Glutamatergic neuron (in vitro differentiated cells): ENCODE measurements around the gene EFNA5. TPM values are rescaled to one million over a fixed set of nuclear protein-coding genes. Genes with fewer than 3 reads are reported as not detected.

ENCODE experiments used
- DNase-seq: peaks from one replicate; pipeline ENCODE4 v3.0.0; 2022
- H3K27ac Mint-ChIP-seq: one replicate; pipeline ENCODE4 v1.8.0; 2020; ENCODE audit warnings: mild to moderate bottlenecking, mixed read lengths, inconsistent platforms; ENCODE audit not compliant: unreplicated experiment
- H3K27me3 Mint-ChIP-seq: one replicate; pipeline ENCODE4 v1.8.0; 2020; ENCODE audit warnings: mild to moderate bottlenecking, moderate library complexity, mixed read lengths, inconsistent platforms; ENCODE audit not compliant: unreplicated experiment
- H3K36me3 Mint-ChIP-seq: one replicate; pipeline ENCODE4 v1.8.0; 2020; ENCODE audit warnings: mild to moderate bottlenecking, mixed read lengths, inconsistent platforms; ENCODE audit not compliant: unreplicated experiment
- H3K4me1 Mint-ChIP-seq: one replicate; pipeline ENCODE4 v1.8.0; 2020; ENCODE audit warnings: mild to moderate bottlenecking, low read depth, mixed read lengths, inconsistent platforms; ENCODE audit not compliant: unreplicated experiment
- H3K4me3 Mint-ChIP-seq: one replicate; pipeline ENCODE4 v1.8.0; 2020; ENCODE audit warnings: mild to moderate bottlenecking, mixed read lengths, inconsistent platforms; ENCODE audit not compliant: unreplicated experiment
- H3K9me3 Mint-ChIP-seq: one replicate; pipeline ENCODE4 v1.8.0; 2020; ENCODE audit warnings: mild to moderate bottlenecking, moderate library complexity, mixed read lengths, inconsistent platforms; ENCODE audit not compliant: unreplicated experiment
- CTCF ChIP-seq: fragments of 200-600 bp; sonication (generic); IDR thresholded peaks from one replicate; pipeline ENCODE4 v1.5.0; 2021; ENCODE audit not compliant: partially characterized antibody, unreplicated experiment
- total RNA-seq: library from RNA; stranded (reverse); fragmentation: NEBNext Ultra II Directional; extraction: Animal tissue kit (Norgen Biotek cat#: 25700); gene quantifications from one replicate; pipeline ENCODE4 v1.2.1, GENCODE V29; 2021; ENCODE audit not compliant: unreplicated experiment

Gene EFNA5
- total RNA-seq, 1 donor from 2014 or later, result 158 TPM

GRCh38 chr5:107546719-107547118 lies 124.0 kb downstream of the EFNA5 start:
- Mint-ChIP-seq H3K36me3 (no peaks in the 10 kb centered on the region), H3K4me3 (no peak overlapping the region), H3K4me1 (peaks cover 43% of the 10 kb centered on the region), H3K27me3 (no peaks in the 10 kb centered on the region), H3K27ac (no peak overlapping the region), H3K9me3 (no peaks in the 10 kb centered on the region)
- no peak for TF ChIP-seq CTCF
- DNase-seq, result no peak

- DNase-seq, result no peak
- TF ChIP-seq CTCF, result no peak
- no peak overlapping the region for H3K27ac Mint-ChIP-seq
- peaks cover 45% of the 10 kb centered on the region for H3K4me1 Mint-ChIP-seq
- no peaks in the 10 kb centered on the region for H3K36me3 Mint-ChIP-seq
- H3K4me3 Mint-ChIP-seq, result no peak overlapping the region
- H3K9me3 Mint-ChIP-seq, result no peaks in the 10 kb centered on the region
- H3K27me3 Mint-ChIP-seq, result no peaks in the 10 kb centered on the region
Observed at GRCh38 chr5:107545486-107545885, 125.3 kb downstream of the EFNA5 start.

GRCh38 chr5:107544967-107545366 lies 125.8 kb downstream of the EFNA5 start:
- no peak for DNase-seq
- Mint-ChIP-seq H3K4me3 (no peak overlapping the region), H3K27ac (no peak overlapping the region), H3K9me3 (peaks cover under 1% of the 10 kb centered on the region), H3K36me3 (no peaks in the 10 kb centered on the region), H3K27me3 (no peaks in the 10 kb centered on the region), H3K4me1 (peaks cover 46% of the 10 kb centered on the region)
- TF ChIP-seq CTCF, result no peak

- Mint-ChIP-seq H3K27ac (no peak overlapping the region), H3K36me3 (no peaks in the 10 kb centered on the region), H3K4me1 (peaks cover 50% of the 10 kb centered on the region), H3K27me3 (no peaks in the 10 kb centered on the region), H3K9me3 (peaks cover 3% of the 10 kb centered on the region), H3K4me3 (no peak overlapping the region)
- DNase-seq, result no peak
- TF ChIP-seq CTCF, result no peak
Observed at GRCh38 chr5:107544476-107544875, 126.3 kb downstream of the EFNA5 start.

- Mint-ChIP-seq H3K4me1 (peaks cover 50% of the 10 kb centered on the region), H3K27ac (no peak overlapping the region), H3K27me3 (no peaks in the 10 kb centered on the region), H3K36me3 (no peaks in the 10 kb centered on the region), H3K9me3 (peaks cover 3% of the 10 kb centered on the region), H3K4me3 (no peak overlapping the region)
- no peak for TF ChIP-seq CTCF
- no peak for DNase-seq
Observed at GRCh38 chr5:107543868-107544267, 126.9 kb downstream of the EFNA5 start.
